ENCODE measurements around the gene MB. TPM values are rescaled to one million over a fixed set of nuclear protein-coding genes. Genes with fewer than 3 reads are reported as not detected.

Gene MB
- polyA plus RNA-seq, 3 donors: not detected

GRCh38 chr22:35564975-35565867 is 51.9 kb downstream of the MB start:
- Histone ChIP-seq H3K4me2 (replicated peaks; ENCODE audit: extremely low read depth, low read length, poor library complexity, severe bottlenecking) (no peak overlapping the region), H3K79me2 (ENCODE audit: insufficient read depth, low read length) (no peaks in the 10 kb centered on the region)

GRCh38 chr22:35563211-35563610 is 53.9 kb downstream of the MB start:
- Mint-ChIP-seq H3K36me3 (no peaks in the 10 kb centered on the region), H3K4me1 (peaks cover 7% of the 10 kb centered on the region), H3K4me3 (no peak overlapping the region), H3K27me3 (ENCODE audit: low read depth in 3 of 3) (peaks cover 4 to 14% (median 10%) of the 10 kb centered on the region in 3 donors), H3K9me3 (peaks cover 0 to 2% (median 0%) of the 10 kb centered on the region in 7 donors), H3K27ac (no peak overlapping the region)
- peaks cover 0 to 3% of the 10 kb centered on the region in 2 donors for H3K27me3 ChIP-seq (ENCODE audit: control insufficient read depth in 2 of 2, insufficient read depth in 2 of 2, low read length in 2 of 2)
- no peak overlapping the region for H2AFZ ChIP-seq (ENCODE audit: insufficient read depth, low read depth, low read length, poor library complexity, severe bottlenecking)
- WGBS (ENCODE audit: insufficient coverage): 79% methylated on average over 4 of the region's 7 CpGs
- no peaks in the 10 kb centered on the region for H3K4me1 ChIP-seq (ENCODE audit: control insufficient read depth in 1 of 2, insufficient read depth in 2 of 2, low read length in 2 of 2)
- H3K4me3 ChIP-seq (replicated peaks in 1 of 3; ENCODE audit: low read depth in 2 of 3, low read length in 3 of 3): no peak overlapping the region
- no peaks in the 10 kb centered on the region for H4K20me1 ChIP-seq (ENCODE audit: insufficient read depth, low read length)
- H3K27ac ChIP-seq (ENCODE audit: low read depth in 1 of 2, low read length in 2 of 2): no peak overlapping the region
- no peak for DNase-seq
- no peak for TF ChIP-seq CTCF (IDR thresholded peaks at IDR 0.05)
- no peaks in the 10 kb centered on the region for H3K9me3 ChIP-seq (replicated peaks in 1 of 2; ENCODE audit: control insufficient read depth in 1 of 2, insufficient read depth in 1 of 2, low read length in 2 of 2)
- no peak overlapping the region for H3K9ac ChIP-seq (ENCODE audit: insufficient read depth, low read length, poor library complexity, severe bottlenecking)
- intact Hi-C loops (cut with micrococcal nuclease): no loop called here
- no peaks in the 10 kb centered on the region for H3K79me2 ChIP-seq (ENCODE audit: insufficient read depth, low read length)
- no peaks in the 10 kb centered on the region for H3K36me3 ChIP-seq (replicated peaks in 1 of 2; ENCODE audit: control insufficient read depth in 1 of 2, insufficient read depth in 2 of 2, low read length in 2 of 2)
- no peak overlapping the region for H3K4me2 ChIP-seq (replicated peaks; ENCODE audit: extremely low read depth, low read length, poor library complexity, severe bottlenecking)

More at GRCh38 chr22:35564975-35565867, 51.9 kb downstream of the MB start:
- H3K27ac ChIP-seq (ENCODE audit: low read depth in 1 of 2, low read length in 2 of 2): no peak overlapping the region
- 92% methylated on average over 6 of the region's 10 CpGs for WGBS (ENCODE audit: insufficient coverage)
- no peak overlapping the region for H3K4me3 ChIP-seq (replicated peaks in 1 of 3; ENCODE audit: low read depth in 2 of 3, low read length in 3 of 3)
- no peak overlapping the region for H3K9ac ChIP-seq (ENCODE audit: insufficient read depth, low read length, poor library complexity, severe bottlenecking)
- Mint-ChIP-seq H3K36me3 (no peaks in the 10 kb centered on the region), H3K27ac (no peak overlapping the region), H3K27me3 (ENCODE audit: low read depth in 3 of 3) (peaks cover 4 to 9% (median 8%) of the 10 kb centered on the region in 3 donors), H3K4me3 (no peak overlapping the region), H3K4me1 (peaks cover 7% of the 10 kb centered on the region), H3K9me3 (no peaks in the 10 kb centered on the region)
- H3K36me3 ChIP-seq (replicated peaks in 1 of 2; ENCODE audit: control insufficient read depth in 1 of 2, insufficient read depth in 2 of 2, low read length in 2 of 2): no peaks in the 10 kb centered on the region
- H3K4me1 ChIP-seq (ENCODE audit: control insufficient read depth in 1 of 2, insufficient read depth in 2 of 2, low read length in 2 of 2): no peaks in the 10 kb centered on the region
- intact Hi-C loops (cut with micrococcal nuclease): no loop called here
- no peak for DNase-seq
- no peaks in the 10 kb centered on the region for H3K9me3 ChIP-seq (replicated peaks in 1 of 2; ENCODE audit: control insufficient read depth in 1 of 2, insufficient read depth in 1 of 2, low read length in 2 of 2)
- H3K27me3 ChIP-seq (ENCODE audit: control insufficient read depth in 2 of 2, insufficient read depth in 2 of 2, low read length in 2 of 2): no peaks in the 10 kb centered on the region
- H2AFZ ChIP-seq (ENCODE audit: insufficient read depth, low read depth, low read length, poor library complexity, severe bottlenecking): no peak overlapping the region
- no peak for TF ChIP-seq CTCF (IDR thresholded peaks at IDR 0.05)
- H4K20me1 ChIP-seq (ENCODE audit: insufficient read depth, low read length): no peaks in the 10 kb centered on the region
